ENCODE data around the gene YBX3. TPM values are rescaled to one million over a fixed set of nuclear protein-coding genes. Genes with fewer than 3 reads are reported as not detected.

Gene YBX3
- polyA plus RNA-seq, 1 donor from 2014 or later: 14.9 TPM

- no peaks in the 10 kb centered on the region for H3K4me1 Mint-ChIP-seq
- H3K9me3 Mint-ChIP-seq: no peaks in the 10 kb centered on the region
- H3K27ac Mint-ChIP-seq: no peak overlapping the region
- no peak overlapping the region for H3K4me3 Mint-ChIP-seq
- H3K27me3 Mint-ChIP-seq: no peaks in the 10 kb centered on the region
- H3K36me3 Mint-ChIP-seq: no peaks in the 10 kb centered on the region
Measured at GRCh38 chr12:10715491-10715890, 7.6 kb downstream of the YBX3 start.

GRCh38 chr12:10709808-10710207 lies 13.3 kb downstream of the YBX3 start:
- Mint-ChIP-seq H3K27ac (no peak overlapping the region), H3K4me3 (no peak overlapping the region), H3K4me1 (peaks cover 0 to 4% (median 0%) of the 10 kb centered on the region in 3 donors), H3K36me3 (peaks cover 1% of the 10 kb centered on the region), H3K9me3 (no peaks in the 10 kb centered on the region), H3K27me3 (peaks cover 4% of the 10 kb centered on the region)

- Mint-ChIP-seq H3K4me1 (peaks cover 0 to 4% (median 1%) of the 10 kb centered on the region in 3 donors), H3K9me3 (no peaks in the 10 kb centered on the region), H3K27ac (no peak overlapping the region), H3K36me3 (peaks cover 1% of the 10 kb centered on the region), H3K4me3 (no peak overlapping the region), H3K27me3 (peaks cover 4% of the 10 kb centered on the region)
Measured at GRCh38 chr12:10708862-10709261, 14.3 kb downstream of the YBX3 start.

- peaks cover 1% of the 10 kb centered on the region for H3K36me3 Mint-ChIP-seq
- H3K27me3 Mint-ChIP-seq: peaks cover 4% of the 10 kb centered on the region
- no peaks in the 10 kb centered on the region for H3K9me3 Mint-ChIP-seq
- H3K4me3 Mint-ChIP-seq: no peak overlapping the region
- H3K27ac Mint-ChIP-seq: no peak overlapping the region
- H3K4me1 Mint-ChIP-seq: peaks cover 0 to 9% (median 8%) of the 10 kb centered on the region in 3 donors
Measured at GRCh38 chr12:10705655-10706054, 17.5 kb downstream of the YBX3 start.

GRCh38 chr12:10701843-10702242 lies 21.3 kb downstream of the YBX3 start:
- Mint-ChIP-seq H3K27me3 (no peaks in the 10 kb centered on the region), H3K4me3 (no peak overlapping the region), H3K9me3 (no peaks in the 10 kb centered on the region), H3K36me3 (no peaks in the 10 kb centered on the region), H3K27ac (no peak overlapping the region), H3K4me1 (peaks cover 0 to 8% (median 5%) of the 10 kb centered on the region in 3 donors)

- H3K36me3 Mint-ChIP-seq: no peaks in the 10 kb centered on the region
- no peak overlapping the region for H3K27ac Mint-ChIP-seq
- H3K4me3 Mint-ChIP-seq: peak overlapping the region in 1 of 4 donors; percentile 66
- no peaks in the 10 kb centered on the region for H3K9me3 Mint-ChIP-seq
- peaks cover 0 to 8% (median 5%) of the 10 kb centered on the region in 3 donors for H3K4me1 Mint-ChIP-seq
- no peaks in the 10 kb centered on the region for H3K27me3 Mint-ChIP-seq
Measured at GRCh38 chr12:10701131-10701681, 21.9 kb downstream of the YBX3 start.

GRCh38 chr12:10700581-10700980 lies 22.5 kb downstream of the YBX3 start:
- no peak overlapping the region for H3K27ac Mint-ChIP-seq
- H3K4me3 Mint-ChIP-seq: no peak overlapping the region
- H3K9me3 Mint-ChIP-seq: no peaks in the 10 kb centered on the region
- H3K4me1 Mint-ChIP-seq: peaks cover 0 to 8% (median 5%) of the 10 kb centered on the region in 3 donors
- H3K27me3 Mint-ChIP-seq: no peaks in the 10 kb centered on the region
- H3K36me3 Mint-ChIP-seq: no peaks in the 10 kb centered on the region

- Mint-ChIP-seq H3K4me1 (peaks cover 0 to 7% (median 5%) of the 10 kb centered on the region in 3 donors), H3K27me3 (no peaks in the 10 kb centered on the region), H3K9me3 (no peaks in the 10 kb centered on the region), H3K36me3 (peaks cover under 1% of the 10 kb centered on the region), H3K27ac (no peak overlapping the region), H3K4me3 (no peak overlapping the region)
Measured at GRCh38 chr12:10697862-10698261, 25.3 kb downstream of the YBX3 start.

- Mint-ChIP-seq H3K4me1 (peaks cover 0 to 7% (median 5%) of the 10 kb centered on the region in 3 donors), H3K4me3 (no peak overlapping the region), H3K36me3 (peaks cover 1% of the 10 kb centered on the region), H3K27me3 (no peaks in the 10 kb centered on the region), H3K27ac (no peak overlapping the region), H3K9me3 (no peaks in the 10 kb centered on the region)
Measured at GRCh38 chr12:10697156-10697555, 26.0 kb downstream of the YBX3 start.

- H3K9me3 Mint-ChIP-seq: peaks cover 0 to 10% (median 2%) of the 10 kb centered on the region in 3 donors
- H3K4me1 Mint-ChIP-seq: no peaks in the 10 kb centered on the region
- peaks cover 1% of the 10 kb centered on the region for H3K36me3 Mint-ChIP-seq
- H3K27ac Mint-ChIP-seq: no peak overlapping the region
- no peak overlapping the region for H3K4me3 Mint-ChIP-seq
- peaks cover 3% of the 10 kb centered on the region for H3K27me3 Mint-ChIP-seq
Measured at GRCh38 chr12:10690906-10691305, 32.2 kb downstream of the YBX3 start.

- H3K27me3 Mint-ChIP-seq: peaks cover 3% of the 10 kb centered on the region
- no peak overlapping the region for H3K4me3 Mint-ChIP-seq
- H3K4me1 Mint-ChIP-seq: no peaks in the 10 kb centered on the region
- H3K36me3 Mint-ChIP-seq: peaks cover 1% of the 10 kb centered on the region
- H3K27ac Mint-ChIP-seq: no peak overlapping the region
- H3K9me3 Mint-ChIP-seq: peaks cover 0 to 10% (median 2%) of the 10 kb centered on the region in 3 donors
Measured at GRCh38 chr12:10689146-10689545, 34.0 kb downstream of the YBX3 start.

- Mint-ChIP-seq H3K36me3 (peaks cover 1% of the 10 kb centered on the region), H3K27ac (no peak overlapping the region), H3K4me1 (no peaks in the 10 kb centered on the region), H3K4me3 (no peak overlapping the region), H3K27me3 (peaks cover 3% of the 10 kb centered on the region), H3K9me3 (peaks cover 0 to 10% (median 2%) of the 10 kb centered on the region in 3 donors)
Measured at GRCh38 chr12:10688042-10688441, 35.1 kb downstream of the YBX3 start.

- peaks cover 15 to 26% (median 26%) of the 10 kb centered on the region in 3 donors for H3K4me1 Mint-ChIP-seq
Measured at GRCh38 chr12:10673659-10674384, 49.3 kb downstream of the YBX3 start, which contains the start of gene STYK1. TSS of gene STYK1 (minus strand) at chr12:10674052. CDS start at chr12:10634618, 39,434 bp downstream.

GRCh38 chr12:10672231-10672868 lies 50.8 kb downstream of the YBX3 start:
- peaks cover 46% of the 10 kb centered on the region for H3K27me3 Mint-ChIP-seq
- peaks cover 18 to 34% (median 32%) of the 10 kb centered on the region in 3 donors for H3K4me1 Mint-ChIP-seq
- peaks cover 0 to 7% (median 7%) of the 10 kb centered on the region in 3 donors for H3K9me3 Mint-ChIP-seq
- H3K36me3 Mint-ChIP-seq: no peaks in the 10 kb centered on the region
- peak overlapping the region in 1 of 4 donors; percentile 79 for H3K4me3 Mint-ChIP-seq
- no peak overlapping the region for H3K27ac Mint-ChIP-seq

More at GRCh38 chr12:10673659-10674384, 49.3 kb downstream of the YBX3 start, which contains the start of gene STYK1:
- H3K27me3 Mint-ChIP-seq: peaks cover 44% of the 10 kb centered on the region
- peaks cover 0 to 10% (median 7%) of the 10 kb centered on the region in 3 donors for H3K9me3 Mint-ChIP-seq
- H3K4me3 Mint-ChIP-seq: peak within 1 kb of the TSS; percentile 19 to 89 (median 74)
- no peaks in the 10 kb centered on the region for H3K36me3 Mint-ChIP-seq
- H3K27ac Mint-ChIP-seq: peak within 1 kb of the TSS in 1 of 3 donors; percentile 44

GRCh38 chr12:10669533-10669932 lies 53.6 kb downstream of the YBX3 start:
- Mint-ChIP-seq H3K4me3 (no peak overlapping the region), H3K9me3 (peaks cover 0 to 7% (median 7%) of the 10 kb centered on the region in 3 donors), H3K36me3 (no peaks in the 10 kb centered on the region), H3K27ac (no peak overlapping the region), H3K27me3 (peaks cover 27% of the 10 kb centered on the region), H3K4me1 (peaks cover 10 to 27% (median 25%) of the 10 kb centered on the region in 3 donors)
